H1 (cell line): ENCODE results near the gene ASB16. TPM values are rescaled to one million over a fixed set of nuclear protein-coding genes. Genes with fewer than 3 reads are reported as not detected.
A peak's percentile ranks its signal among the peaks of the same experiment; 100 is the strongest.

Experiments
- CTCF ChIA-PET: fragments of 300-600 bp; sonication (Branson Sonifier 250); formaldehyde crosslinking; loops from one replicate; lab custom pipeline; 2021; ENCODE audit not compliant: partially characterized antibody; lab: Charles Lee
- POLR2A ChIA-PET: fragments of 300-600 bp; sonication (Branson Sonifier 250); formaldehyde crosslinking; loops from one replicate; lab custom pipeline; 2021; ENCODE audit warnings: inconsistent platforms; ENCODE audit not compliant: partially characterized antibody; lab: Charles Lee
- DNase-seq, 2 experiments: peaks; one replicate each; pipeline versions ENCODE4 v3.0.0 to v3.0.0-alpha.2; 2010 to 2022; ENCODE audit warnings: low spot score in 2 of 2, low read depth in 1 of 2, mixed read lengths in 1 of 2
- FAIRE-seq: peaks from 2 replicates; lab custom pipeline; 2011; peaks lifted over from hg19 to GRCh38; lab: Jason Lieb, UNC
- H2AFZ ChIP-seq: 2 replicates; pipeline ENCODE4 v1.8.1; 2012; ENCODE audit warnings: low read length, inconsistent platforms
- H2AK5ac ChIP-seq: 2 replicates; pipeline ENCODE4 v1.6.1; 2013; ENCODE audit warnings: low read depth, low read length
- H2BK120ac ChIP-seq: replicated peaks from 2 replicates; pipeline ENCODE3; 2013; ENCODE audit warnings: low read depth, low read length, inconsistent platforms
- H2BK12ac ChIP-seq: 2 replicates; pipeline ENCODE4 v1.6.1; 2013; ENCODE audit warnings: low read depth, low read length
- H2BK15ac ChIP-seq: 2 replicates; pipeline ENCODE4 v1.6.1; 2013; ENCODE audit warnings: low read length
- H2BK20ac ChIP-seq: 2 replicates; pipeline ENCODE4 v1.6.1; 2013; ENCODE audit warnings: low read length
- H2BK5ac ChIP-seq: 2 replicates; pipeline ENCODE4 v1.6.1; 2013; ENCODE audit warnings: low read depth, low read length
- H3K14ac ChIP-seq: 2 replicates; pipeline ENCODE4 v1.6.1; 2013; ENCODE audit warnings: inconsistent platforms; ENCODE audit not compliant: insufficient read length
- H3K18ac ChIP-seq: 2 replicates; pipeline ENCODE4 v1.6.1; 2013; ENCODE audit warnings: low read length; ENCODE audit errors: extremely low read depth
- H3K23ac ChIP-seq: 2 replicates; pipeline ENCODE4 v1.6.1; 2013; ENCODE audit warnings: inconsistent platforms; ENCODE audit not compliant: insufficient read length
- H3K23me2 ChIP-seq: 2 replicates; pipeline ENCODE4 v1.6.1; 2013; ENCODE audit warnings: low read depth, low read length
- H3K27ac ChIP-seq: 2 replicates; pipeline ENCODE4 v1.6.1; 2011; ENCODE audit warnings: low read depth, low read length, inconsistent platforms
- H3K27me3 ChIP-seq, 4 experiments: replicated peaks in 1 of 4; 1 replicate in 1 of 4; 2 replicates in 3 of 4; pipeline versions ENCODE4 v1.6.1 to v1.8.1; 2011 to 2013; ENCODE audit warnings: low read length in 3 of 4, mild to moderate bottlenecking in 3 of 4, inconsistent platforms in 2 of 4, mixed read lengths in 2 of 4, moderate library complexity in 1 of 4; ENCODE audit not compliant: control insufficient read depth in 3 of 4, insufficient read depth in 3 of 4; ENCODE audit errors: extremely low read depth in 1 of 4
- H3K36me3 ChIP-seq, 4 experiments: 2 replicates each; pipeline versions ENCODE4 v1.6.1 to v1.8.1; 2011 to 2013; ENCODE audit warnings: mild to moderate bottlenecking in 4 of 4, low read length in 3 of 4, moderate library complexity in 2 of 4, control low read depth in 1 of 4, inconsistent platforms in 1 of 4; ENCODE audit not compliant: insufficient read depth in 4 of 4, control insufficient read depth in 2 of 4
- H3K4ac ChIP-seq: replicated peaks from 2 replicates; pipeline ENCODE3; 2013; ENCODE audit warnings: low read length, low read depth, mixed read lengths, inconsistent platforms; ENCODE audit not compliant: insufficient read length
- H3K4me1 ChIP-seq, 4 experiments: replicated peaks in 1 of 4; 1 replicate in 1 of 4; 2 replicates in 3 of 4; pipeline versions ENCODE4 v1.6.1 to v1.8.1; 2011 to 2013; ENCODE audit warnings: low read length in 3 of 4, inconsistent platforms in 2 of 4, mixed read lengths in 1 of 4; ENCODE audit not compliant: insufficient read depth in 4 of 4, control insufficient read depth in 3 of 4
- H3K4me2 ChIP-seq, 2 experiments: 2 replicates each; pipeline versions ENCODE4 v1.6.1 to v1.8.1; 2011 to 2013; ENCODE audit warnings: low read depth in 2 of 2, low read length in 2 of 2, control low read depth in 1 of 2, inconsistent platforms in 1 of 2, mild to moderate bottlenecking in 1 of 2; ENCODE audit not compliant: insufficient read depth in 1 of 2
- H3K4me3 ChIP-seq, 4 experiments: fragments of 200-600, 300-600 bp in 1 of 4; sonication (generic), shearing (Covaris generic), sonication (Bioruptor Twin) in 1 of 4; 2 replicates each; pipeline versions ENCODE4 v1.5.1 to v1.8.1; 2011 to 2016; ENCODE audit warnings: low read length in 4 of 4, low read depth in 3 of 4, control low read depth in 2 of 4, inconsistent platforms in 2 of 4, mild to moderate bottlenecking in 2 of 4, mixed read lengths in 1 of 4, moderate library complexity in 1 of 4; ENCODE audit not compliant: insufficient read depth in 2 of 4; ENCODE audit errors: extremely low read depth in 1 of 4
- H3K56ac ChIP-seq: replicated peaks from 2 replicates; pipeline ENCODE3; 2013; ENCODE audit warnings: low read depth, mild to moderate bottlenecking, mixed read lengths, low read length, inconsistent platforms; ENCODE audit not compliant: insufficient read length
- H3K79me1 ChIP-seq: 2 replicates; pipeline ENCODE4 v1.6.1; 2013; ENCODE audit warnings: low read depth, low read length, control low read depth
- H3K79me2 ChIP-seq, 2 experiments: 2 replicates each; pipeline versions ENCODE4 v1.6.1 to v1.8.1; 2012 to 2013; ENCODE audit warnings: low read length in 2 of 2, mild to moderate bottlenecking in 2 of 2, inconsistent platforms in 1 of 2; ENCODE audit not compliant: insufficient read depth in 2 of 2, control insufficient read depth in 1 of 2
- H3K9ac ChIP-seq, 4 experiments: replicated peaks in 1 of 4; 1 replicate in 1 of 4; 2 replicates in 3 of 4; pipeline versions ENCODE4 v1.6.1 to v1.8.1; 2011 to 2013; ENCODE audit warnings: low read depth in 3 of 4, low read length in 3 of 4, control low read depth in 2 of 4, mild to moderate bottlenecking in 2 of 4, moderate library complexity in 2 of 4, inconsistent platforms in 1 of 4; ENCODE audit errors: extremely low read depth in 1 of 4
- H3K9me3 ChIP-seq, 2 experiments: 2 replicates each; pipeline versions ENCODE4 v1.6.1 to v1.8.1; 2012 to 2013; ENCODE audit warnings: mild to moderate bottlenecking in 2 of 2, moderate library complexity in 2 of 2, control low read depth in 1 of 2, inconsistent platforms in 1 of 2, low read depth in 1 of 2, low read length in 1 of 2, mixed read lengths in 1 of 2; ENCODE audit not compliant: insufficient read depth in 2 of 2
- H4K20me1 ChIP-seq, 2 experiments: replicated peaks in 1 of 2; 2 replicates each; pipeline versions ENCODE3 to v1.8.1; 2011 to 2013; ENCODE audit warnings: inconsistent platforms in 2 of 2, low read length in 2 of 2, mild to moderate bottlenecking in 1 of 2; ENCODE audit not compliant: insufficient read depth in 2 of 2, control insufficient read depth in 1 of 2
- H4K5ac ChIP-seq: 2 replicates; pipeline ENCODE4 v1.6.1; 2013; ENCODE audit warnings: low read length, low read depth, mixed read lengths, inconsistent platforms; ENCODE audit not compliant: insufficient read length
- H4K8ac ChIP-seq: 2 replicates; pipeline ENCODE4 v1.8.0; 2013; ENCODE audit warnings: mild to moderate bottlenecking, moderate library complexity, low read length, inconsistent platforms; ENCODE audit not compliant: insufficient read depth; ENCODE audit errors: extremely low read depth
- H4K91ac ChIP-seq: replicated peaks from 2 replicates; pipeline ENCODE3; 2013; ENCODE audit warnings: low read length, mixed read lengths, inconsistent platforms; ENCODE audit not compliant: insufficient read length
- BCL11A ChIP-seq, 2 experiments: IDR thresholded peaks; one replicate each; pipeline ENCODE4 v1.6.1; 2011; ENCODE audit warnings: low read depth in 2 of 2, low read length in 2 of 2, mild to moderate bottlenecking in 2 of 2
- CBX5 ChIP-seq: fragments of 300-800, 300-1000 bp; sonication (generic); IDR thresholded peaks from 2 replicates; pipeline ENCODE4 v1.7.1; 2016; ENCODE audit warnings: antibody characterized with exemption, low read length, low read depth
- EZH2 ChIP-seq: fragments of 200-600 bp; sonication (generic); IDR thresholded peaks from 2 replicates; pipeline ENCODE4 v1.7.1; 2012; ENCODE audit warnings: low read depth, mild to moderate bottlenecking, moderate library complexity, low read length, inconsistent platforms; ENCODE audit not compliant: severe bottlenecking
- POLR2AphosphoS5 ChIP-seq: IDR thresholded peaks from 2 replicates; pipeline ENCODE4 v1.6.1; 2011; ENCODE audit warnings: low read depth, low read length
- RXRA ChIP-seq: IDR thresholded peaks from 2 replicates; pipeline ENCODE4 v1.6.1; 2011; ENCODE audit warnings: low read depth, mild to moderate bottlenecking, low read length, moderate library complexity; ENCODE audit not compliant: insufficient read depth
- SP2 ChIP-seq: IDR thresholded peaks from 2 replicates; pipeline ENCODE4 v1.6.1; 2012; ENCODE audit warnings: mild to moderate bottlenecking, low read length, inconsistent platforms
- WGBS, 2 experiments: shearing (Covaris generic) in 1 of 2; methylation state at CpG; one replicate each; pipeline versions ENCODE4 v1.1.6 to v1.1.7; 2013 to 2015; ENCODE audit warnings: low lambda C conversion rate in 2 of 2, mixed read lengths in 2 of 2, inconsistent platforms in 1 of 2, low coverage in 1 of 2, missing lambda C conversion rate in 1 of 2; ENCODE audit not compliant: insufficient replicate concordance in 2 of 2, insufficient coverage in 1 of 2, insufficient read length in 1 of 2; ENCODE audit errors: extremely low coverage in 1 of 2, missing lambda C conversion rate in 1 of 2; 5-methylcytosine and 5-hydroxymethylcytosine counted together
- polyA plus RNA-seq, 7 experiments: library from polyadenylated mRNA; depleted of rRNA in 3 of 7; stranded (reverse) in 5 of 7; unstranded in 2 of 7; fragments of >200 nt in 5 of 7; fragments of 200-250 nt in 2 of 7; gene quantifications; 1 replicate in 5 of 7; 2 replicates in 1 of 7; 4 replicates in 1 of 7; pipeline versions ENCODE4 v1.2.1 to v1.2.3, GENCODE V29; 2011 to 2013; ENCODE audit warnings: missing spikeins in 2 of 7, mixed read lengths in 2 of 7
- total RNA-seq: library from RNA; stranded (reverse); fragmentation: NEBNext Ultra II Directional; extraction: Animal tissue kit (Norgen Biotek cat#: 25700); gene quantifications from 2 replicates; pipeline ENCODE4 v1.2.1, GENCODE V29; 2021

ASB16 gene
- total and polyA plus RNA-seq, 2 of the 8 experiments (the other 6 are each of a cell fraction or from before 2014, with no cell fraction given) = 0.05 TPM; not detected in 1

GRCh38 chr17:44192750-44193149 is 22.2 kb downstream of the ASB16 start:
- peaks cover 0 to 14% (median 9%) of the 10 kb centered on the region in 4 experiments; a peak in 6 of 7 replicates for H3K4me1 ChIP-seq
- H3K56ac ChIP-seq = no peak overlapping the region
- H3K23ac ChIP-seq = no peak overlapping the region
- POLR2A ChIA-PET = interaction anchor here (1.0 to 4.4 kb wide), 10 partner anchors 8 to 162 kb away, joined by 3 to 16 read pairs (median 4); partner anchors contain the start of genes ASB16, GRN and SLC25A39
- H3K9ac ChIP-seq = peak overlapping the region in 1 of 4 experiments; percentile 24; a peak in 1 of 7 replicates
- 94% methylated on average over 5 of the region's 5 CpGs; no CpG with 5 or more reads in 1 of the 2 experiments for WGBS, 2 experiments
- H2AFZ ChIP-seq = no peak overlapping the region
- no peaks in the 10 kb centered on the region for H3K27me3 ChIP-seq
- H3K9me3 ChIP-seq = no peaks in the 10 kb centered on the region
- H2BK20ac ChIP-seq = no peak overlapping the region
- peaks cover 0 to 18% of the 10 kb centered on the region in 2 experiments for H4K20me1 ChIP-seq
- no peak overlapping the region for H2BK120ac ChIP-seq
- no peak overlapping the region for H2BK15ac ChIP-seq
- DNase-seq = no peak
- no peak overlapping the region; the same call in 1 of the 2 replicates for H2AK5ac ChIP-seq
- H3K4me2 ChIP-seq = peak overlapping the region; percentile 37 to 46; a peak in 2 of 4 replicates
- H2BK12ac ChIP-seq = no peak overlapping the region
- no peak overlapping the region for H3K14ac ChIP-seq
- H3K4me3 ChIP-seq = peak overlapping the region in 3 of 4 experiments; percentile 15 to 28 (median 23); a peak in 2 of 8 replicates
- H2BK5ac ChIP-seq = 0 out of 2 replicates have a peak overlapping the region, but pooled peaks have one; percentile 27
- TF ChIP-seq SP2 (no peak), RXRA (no peak), BCL11A (IDR thresholded peaks at IDR 0.05; ENCODE audit: low read depth in 2 of 2, low read length in 2 of 2) (no peak), EZH2 (no peak), POLR2AphosphoS5 (peak; percentile 6; the same call in 1 of the 2 replicates), CBX5 (no peak)
- no peak overlapping the region; the same call in 1 of the 2 replicates for H4K8ac ChIP-seq
- no peak overlapping the region for H3K18ac ChIP-seq
- H3K79me2 ChIP-seq = peaks cover 0 to 18% of the 10 kb centered on the region in 2 experiments; a peak in 2 of 4 replicates
- H3K36me3 ChIP-seq = peaks cover 24 to 45% (median 32%) of the 10 kb centered on the region in 4 experiments
- H3K4ac ChIP-seq = no peak overlapping the region
- no peaks in the 10 kb centered on the region; the same call in none of the 2 replicates for H3K79me1 ChIP-seq
- H4K5ac ChIP-seq = no peak overlapping the region
- CTCF ChIA-PET = interaction anchor here (0.6 to 1.4 kb wide), 5 partner anchors 11 to 137 kb away, joined by 3 to 6 read pairs (median 3); no protein-coding TSS in a partner anchor
- no peaks in the 10 kb centered on the region for H3K23me2 ChIP-seq
- no peak overlapping the region for H4K91ac ChIP-seq
- H3K27ac ChIP-seq = no peak overlapping the region
- no peak for FAIRE-seq
